H1 (cell line): Measurements from ENCODE around the gene SEL1L3. TPM values are rescaled to one million over a fixed set of nuclear protein-coding genes. Genes with fewer than 3 reads are reported as not detected.

ENCODE experiments used
- HDAC2 ChIP-seq, 2 experiments: fragments of 300-600 bp in 1 of 2; sonication (generic) in 1 of 2; IDR thresholded peaks; 2 replicates each; pipeline ENCODE4 v1.6.1; 2011 to 2012; ENCODE audit warnings: low read depth in 2 of 2, low read length in 2 of 2, mild to moderate bottlenecking in 2 of 2, moderate library complexity in 2 of 2, borderline replicate concordance in 1 of 2, inconsistent platforms in 1 of 2
- HDAC6 ChIP-seq: IDR thresholded peaks from one replicate; pipeline ENCODE4 v1.7.1; 2012; ENCODE audit warnings: low read depth, mild to moderate bottlenecking, inconsistent platforms, low read length, moderate library complexity
- JUND ChIP-seq: IDR thresholded peaks from 2 replicates; pipeline ENCODE4 v1.6.1; 2011; ENCODE audit warnings: mild to moderate bottlenecking, improper control_type of control experiment, low read length
- KDM1A ChIP-seq: fragments of 200-600, 300-600 bp; sonication (generic); IDR thresholded peaks from 2 replicates; pipeline ENCODE4 v1.7.1; 2016; ENCODE audit warnings: mild to moderate bottlenecking, low read length, borderline replicate concordance
- MAX ChIP-seq: IDR thresholded peaks from 2 replicates; pipeline ENCODE4 v1.6.1; 2012; ENCODE audit warnings: inconsistent platforms
- NANOG ChIP-seq: IDR thresholded peaks from 2 replicates; pipeline ENCODE4 v1.6.1; 2011; ENCODE audit warnings: low read length, low read depth, mild to moderate bottlenecking, inconsistent platforms; ENCODE audit not compliant: insufficient read depth, poor library complexity, severe bottlenecking
- RFX5 ChIP-seq: IDR thresholded peaks from 2 replicates; pipeline ENCODE4 v1.6.1; 2011; ENCODE audit warnings: low read depth, low read length, improper control_type of control experiment, borderline replicate concordance
- SP1 ChIP-seq: IDR thresholded peaks from 2 replicates; pipeline ENCODE4 v1.6.1; 2011; ENCODE audit warnings: low read depth, low read length
- SP2 ChIP-seq: IDR thresholded peaks from 2 replicates; pipeline ENCODE4 v1.6.1; 2012; ENCODE audit warnings: mild to moderate bottlenecking, low read length, inconsistent platforms
- TAF7 ChIP-seq: optimal IDR thresholded peaks from 2 replicates; pipeline ENCODE3; 2011; ENCODE audit warnings: low read depth, mild to moderate bottlenecking, inconsistent platforms, low read length, moderate library complexity, borderline replicate concordance
- YY1 ChIP-seq: IDR thresholded peaks from 2 replicates; pipeline ENCODE4 v1.6.1; 2011; ENCODE audit warnings: low read depth, mild to moderate bottlenecking, low read length
- polyA plus RNA-seq, 7 experiments: library from polyadenylated mRNA; depleted of rRNA in 3 of 7; stranded (reverse) in 5 of 7; unstranded in 2 of 7; fragments of >200 nt in 5 of 7; fragments of 200-250 nt in 2 of 7; gene quantifications; 1 replicate in 5 of 7; 2 replicates in 1 of 7; 4 replicates in 1 of 7; pipeline versions ENCODE4 v1.2.1 to v1.2.3, GENCODE V29; 2011 to 2013; ENCODE audit warnings: missing spikeins in 2 of 7, mixed read lengths in 2 of 7
- total RNA-seq: library from RNA; stranded (reverse); fragmentation: NEBNext Ultra II Directional; extraction: Animal tissue kit (Norgen Biotek cat#: 25700); gene quantifications from 2 replicates; pipeline ENCODE4 v1.2.1, GENCODE V29; 2021
- TF ChIP-seq, protein P1 (sequence below), 3 experiments: IDR thresholded peaks; 1 replicate in 2 of 3; 2 replicates in 1 of 3; pipeline versions ENCODE4 v1.5.1 to v1.6.1; 2011; ENCODE audit warnings: low read length in 3 of 3, mild to moderate bottlenecking in 3 of 3, inconsistent platforms in 2 of 3, low read depth in 1 of 3, moderate library complexity in 1 of 3; ENCODE audit not compliant: insufficient read depth in 1 of 3; ENCODE audit errors: control extremely low read depth in 1 of 3

SEL1L3 gene
- total and polyA plus RNA-seq, 2 of the 8 experiments (the other 6 are each of a cell fraction or from before 2014, with no cell fraction given), result 18.2 to 54.0 TPM

DNA sequence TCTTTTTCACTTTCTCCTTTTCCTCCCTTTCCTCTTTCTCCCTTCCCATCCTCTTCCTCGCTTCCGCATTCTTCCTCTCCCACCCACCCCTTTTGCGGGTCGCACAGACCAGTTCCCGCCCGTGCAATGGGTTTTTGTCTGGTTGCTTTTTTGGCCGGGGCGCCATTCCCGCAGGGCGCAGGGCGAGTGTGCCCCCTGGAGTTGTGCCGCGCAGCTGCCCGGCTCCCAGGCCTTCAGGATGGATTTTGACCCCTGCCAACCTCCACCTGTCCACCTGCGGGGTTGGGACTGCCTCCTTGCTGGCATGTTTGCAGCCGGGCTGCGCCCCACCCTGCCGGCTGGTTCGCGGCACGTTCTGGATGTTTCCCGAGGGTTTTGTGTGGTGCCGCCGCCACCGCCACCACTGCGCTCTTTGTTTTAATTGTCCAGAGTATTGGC is 578 bp upstream of the SEL1L3 start (continued):
- TF ChIP-seq RFX5 (no peak), KDM1A (0 out of 2 replicates have a peak, but pooled peaks have one; percentile 30), HDAC6 (no peak), HDAC2 (IDR thresholded peaks at IDR 0.05; ENCODE audit: borderline replicate concordance in 1 of 2, low read depth in 2 of 2, low read length in 2 of 2) (peak in 1 of 2 experiments; percentile 40; a peak in 1 of 4 replicates), NANOG (no peak), YY1 (peak; percentile 70; the same call in 1 of the 2 replicates), JUND (no peak), TAF7 (no peak), MAX (no peak; the same call in 1 of the 2 replicates), SP1 (no peak), SP2 (no peak)
- TF ChIP-seq, protein P1, sequence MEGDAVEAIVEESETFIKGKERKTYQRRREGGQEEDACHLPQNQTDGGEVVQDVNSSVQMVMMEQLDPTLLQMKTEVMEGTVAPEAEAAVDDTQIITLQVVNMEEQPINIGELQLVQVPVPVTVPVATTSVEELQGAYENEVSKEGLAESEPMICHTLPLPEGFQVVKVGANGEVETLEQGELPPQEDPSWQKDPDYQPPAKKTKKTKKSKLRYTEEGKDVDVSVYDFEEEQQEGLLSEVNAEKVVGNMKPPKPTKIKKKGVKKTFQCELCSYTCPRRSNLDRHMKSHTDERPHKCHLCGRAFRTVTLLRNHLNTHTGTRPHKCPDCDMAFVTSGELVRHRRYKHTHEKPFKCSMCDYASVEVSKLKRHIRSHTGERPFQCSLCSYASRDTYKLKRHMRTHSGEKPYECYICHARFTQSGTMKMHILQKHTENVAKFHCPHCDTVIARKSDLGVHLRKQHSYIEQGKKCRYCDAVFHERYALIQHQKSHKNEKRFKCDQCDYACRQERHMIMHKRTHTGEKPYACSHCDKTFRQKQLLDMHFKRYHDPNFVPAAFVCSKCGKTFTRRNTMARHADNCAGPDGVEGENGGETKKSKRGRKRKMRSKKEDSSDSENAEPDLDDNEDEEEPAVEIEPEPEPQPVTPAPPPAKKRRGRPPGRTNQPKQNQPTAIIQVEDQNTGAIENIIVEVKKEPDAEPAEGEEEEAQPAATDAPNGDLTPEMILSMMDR (IDR thresholded peaks at IDR 0.05; ENCODE audit: control extremely low read depth in 1 of 3, insufficient read depth in 1 of 3, low read depth in 1 of 3, low read length in 3 of 3), result peak; percentile 31 to 55 (median 53)
